ENCODE data around the gene SPATA9. TPM values are rescaled to one million over a fixed set of nuclear protein-coding genes. Genes with fewer than 3 reads are reported as not detected.

SPATA9 gene
- total and polyA plus RNA-seq, 9 of the 15 experiments (the other 6 are each of a cell fraction or from before 2014, with no cell fraction given): 0.16 to 5.5 (median 0.39) TPM; not detected in 3

- TF ChIP-seq STAT6 (CRISPR knock-in tag; IDR thresholded peaks at IDR 0.05) (no peak), MYC (IDR thresholded peaks at IDR 0.05; ENCODE audit: low read depth, low read length) (0 out of 2 replicates have a peak, but pooled peaks have one; percentile 21), MYC (CRISPR knock-in tag; IDR thresholded peaks at IDR 0.05; ENCODE audit: borderline replicate concordance, low read depth) (no peak), EP300 (IDR thresholded peaks at IDR 0.05; ENCODE audit: low read length) (peak; percentile 73), DIDO1 (tag; IDR thresholded peaks at IDR 0.05; ENCODE audit: low read depth) (no peak), NFYB (IDR thresholded peaks at IDR 0.05; ENCODE audit: extremely low read depth, insufficient read length) (no peak), ZNF639 (CRISPR knock-in tag; conservative IDR thresholded peaks at IDR 0.05 in 1 of 2, IDR thresholded peaks at IDR 0.05 in 1 of 2) (peak in 1 of 2 experiments; percentile 27; a peak in 1 of 4 replicates), REST (IDR thresholded peaks at IDR 0.05; ENCODE audit: borderline replicate concordance) (no peak), REST (CRISPR knock-in tag; IDR thresholded peaks at IDR 0.05; ENCODE audit: low read depth) (no peak), ZNF780A (CRISPR knock-in tag; IDR thresholded peaks at IDR 0.05) (no peak), CREBBP (IDR thresholded peaks at IDR 0.05; ENCODE audit: low read depth, low read length) (no peak), TCF7L2 (IDR thresholded peaks at IDR 0.05; ENCODE audit: low read depth, low read length) (no peak), FIP1L1 (IDR thresholded peaks at IDR 0.05; ENCODE audit: low read depth, low read length, poor library complexity, severe bottlenecking) (no peak), GATAD2A (IDR thresholded peaks at IDR 0.05) (peak; percentile 73; the same call in 1 of the 2 replicates), MIER1 (IDR thresholded peaks at IDR 0.05; ENCODE audit: low read depth) (no peak), XRCC5 (IDR thresholded peaks at IDR 0.05; ENCODE audit: low read depth, low read length) (no peak)
These were observed 41.0 kb upstream of the SPATA9 start (continued) for GRCh38 chr5:95723632-95724369.
